NCI-H510A treated with DMSO at 0.1 percent for 48 hours (cell line): ENCODE results near the gene TTYH2.
A peak's percentile ranks its signal among the peaks of the same experiment; 100 is the strongest.

Experiments used
- DNase-seq: peaks from one replicate; lab custom pipeline; 2025; lab: John Stamatoyannopoulos, UW

TTYH2 gene

GRCh38 chr17:74235040-74235581, 21.7 kb downstream of the TTYH2 start:
- DNase-seq: no peak

- no peak for DNase-seq
Observed at GRCh38 chr17:74235911-74236371, 22.6 kb downstream of the TTYH2 start.

GRCh38 chr17:74237321-74237720, 23.9 kb downstream of the TTYH2 start:
- no peak for DNase-seq

- no peak for DNase-seq
Observed at GRCh38 chr17:74239172-74239571, 25.8 kb downstream of the TTYH2 start.

DNA sequence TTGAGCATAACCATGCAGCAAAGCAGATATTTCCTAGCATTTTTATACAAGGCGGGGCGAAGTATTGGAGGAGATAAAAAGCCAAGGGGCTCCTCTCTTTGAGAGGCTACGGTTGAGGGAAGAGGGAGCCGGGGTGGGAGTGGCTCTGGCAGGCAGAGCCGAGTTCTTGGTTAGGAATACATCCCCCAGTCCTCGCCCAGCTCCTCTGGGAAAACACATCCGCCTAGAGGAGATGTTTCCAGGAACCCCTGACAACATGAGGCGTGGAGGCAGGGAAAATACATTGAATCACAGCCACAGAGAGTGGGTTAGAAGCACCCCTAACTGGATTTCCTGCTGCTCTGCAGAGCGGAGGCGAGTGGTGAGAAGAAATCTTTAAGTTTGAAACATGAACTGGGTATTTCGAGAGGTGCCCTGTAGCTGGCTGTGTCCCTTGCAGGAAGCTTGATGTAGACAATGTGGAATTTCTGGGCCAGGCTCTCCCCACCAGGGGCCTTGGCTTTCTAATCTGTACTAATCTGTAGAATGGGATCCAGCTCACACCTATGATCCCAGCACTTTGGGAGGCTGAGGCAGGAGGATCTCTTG, 27.3 kb downstream of the TTYH2 start:
- no peak for DNase-seq

DNA sequence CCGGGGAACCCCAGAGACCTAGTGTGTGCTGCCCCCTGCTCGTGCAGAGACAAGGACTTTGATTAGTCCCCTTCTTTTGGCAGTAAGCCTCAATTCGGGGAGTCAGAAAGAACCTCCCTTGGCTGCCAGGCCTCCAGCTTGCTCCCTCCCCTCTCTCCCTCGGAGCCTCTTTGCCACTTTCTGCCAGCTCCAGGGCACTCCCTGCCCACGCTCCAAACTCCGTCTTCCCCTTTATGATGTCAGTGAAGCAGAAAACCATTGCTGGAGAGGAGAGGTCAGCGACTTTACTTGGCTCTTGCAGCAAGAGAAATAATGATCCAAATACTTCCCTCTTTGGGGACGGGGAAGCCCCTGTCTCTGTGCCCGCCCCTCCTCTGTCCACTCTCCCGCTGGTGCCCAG, 28.1 kb downstream of the TTYH2 start:
- DNase-seq: no peak

- no peak for DNase-seq
Observed at GRCh38 chr17:74241847-74242246, 28.5 kb downstream of the TTYH2 start.

GRCh38 chr17:74243013-74243755, 29.8 kb downstream of the TTYH2 start:
- no peak for DNase-seq

- DNase-seq: no peak
Observed at GRCh38 chr17:74244128-74244527, 30.8 kb downstream of the TTYH2 start.

DNA sequence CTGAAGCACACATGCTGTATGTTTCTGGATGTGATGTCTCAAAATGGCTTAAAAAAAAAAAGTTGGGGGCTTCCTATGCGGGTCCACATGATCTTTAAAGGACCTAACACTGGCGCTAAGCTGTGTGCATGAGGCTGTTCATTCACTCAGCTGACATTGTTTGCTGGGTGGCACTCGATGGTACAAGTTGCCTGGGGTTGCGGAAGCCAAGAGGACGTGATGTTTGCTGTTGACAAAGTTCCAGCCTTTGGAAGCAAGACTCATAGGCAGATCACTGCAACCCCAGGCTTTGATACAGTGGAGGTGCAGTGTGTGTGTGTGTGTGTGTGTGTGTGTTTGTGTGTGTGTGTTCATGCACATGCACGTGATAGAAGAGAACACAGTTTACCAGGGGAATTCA, 31.2 kb downstream of the TTYH2 start:
- DNase-seq: no peak

DNA sequence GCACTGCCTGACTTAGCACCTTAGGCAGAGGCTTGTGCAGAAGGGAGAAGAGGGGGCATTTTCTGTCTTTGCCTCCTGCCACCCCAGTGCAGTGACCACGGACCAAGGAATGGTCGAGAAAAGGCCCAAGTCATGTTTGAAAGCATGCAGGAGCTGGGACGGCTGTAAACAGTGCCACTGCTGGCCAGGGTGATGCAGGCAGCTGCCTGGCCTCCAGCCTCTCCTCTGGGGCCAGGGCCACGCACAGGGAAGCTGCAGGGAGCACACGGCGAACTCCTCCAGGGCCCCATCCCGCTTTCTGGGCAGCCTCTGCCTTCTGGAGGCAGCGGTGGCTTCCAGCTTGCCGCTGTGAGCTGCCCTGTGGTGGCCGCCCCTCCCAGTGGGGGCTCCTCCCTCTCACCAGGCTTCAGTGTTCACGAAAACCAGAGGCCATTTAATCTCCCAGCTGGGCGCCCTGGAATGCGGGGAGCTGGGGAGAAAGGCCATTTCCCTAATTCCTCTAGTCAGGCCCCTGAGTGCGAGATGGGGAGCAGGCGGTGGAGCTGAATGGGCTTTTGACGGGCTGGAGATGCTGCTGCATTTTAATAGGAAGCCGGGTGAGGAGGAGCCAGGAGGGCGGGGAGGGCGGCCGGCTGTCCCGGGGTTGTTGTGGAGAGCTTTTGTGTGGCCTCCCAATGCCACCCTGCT, 31.9 kb downstream of the TTYH2 start:
- no peak for DNase-seq

DNA sequence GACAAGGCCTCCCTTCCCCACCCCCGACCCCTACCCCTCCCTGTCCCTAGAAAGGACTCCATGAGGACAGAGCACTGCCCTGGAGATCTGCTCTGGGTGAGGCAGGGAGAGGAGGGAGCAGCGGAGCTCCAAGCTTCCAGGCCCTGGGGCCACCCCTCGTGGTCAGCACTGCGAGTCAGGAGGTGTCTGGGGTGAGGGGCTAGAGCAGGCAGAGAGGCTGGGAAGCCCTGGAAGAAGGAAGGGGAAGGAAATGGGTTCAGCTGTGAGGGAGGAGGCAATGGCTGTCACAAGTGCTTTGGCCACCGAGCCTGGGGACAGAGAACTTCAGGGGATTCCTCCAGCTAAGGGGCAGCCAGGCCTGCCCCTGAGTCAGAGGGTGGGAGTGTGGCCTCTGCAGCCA, 32.5 kb downstream of the TTYH2 start:
- DNase-seq: no peak

DNA sequence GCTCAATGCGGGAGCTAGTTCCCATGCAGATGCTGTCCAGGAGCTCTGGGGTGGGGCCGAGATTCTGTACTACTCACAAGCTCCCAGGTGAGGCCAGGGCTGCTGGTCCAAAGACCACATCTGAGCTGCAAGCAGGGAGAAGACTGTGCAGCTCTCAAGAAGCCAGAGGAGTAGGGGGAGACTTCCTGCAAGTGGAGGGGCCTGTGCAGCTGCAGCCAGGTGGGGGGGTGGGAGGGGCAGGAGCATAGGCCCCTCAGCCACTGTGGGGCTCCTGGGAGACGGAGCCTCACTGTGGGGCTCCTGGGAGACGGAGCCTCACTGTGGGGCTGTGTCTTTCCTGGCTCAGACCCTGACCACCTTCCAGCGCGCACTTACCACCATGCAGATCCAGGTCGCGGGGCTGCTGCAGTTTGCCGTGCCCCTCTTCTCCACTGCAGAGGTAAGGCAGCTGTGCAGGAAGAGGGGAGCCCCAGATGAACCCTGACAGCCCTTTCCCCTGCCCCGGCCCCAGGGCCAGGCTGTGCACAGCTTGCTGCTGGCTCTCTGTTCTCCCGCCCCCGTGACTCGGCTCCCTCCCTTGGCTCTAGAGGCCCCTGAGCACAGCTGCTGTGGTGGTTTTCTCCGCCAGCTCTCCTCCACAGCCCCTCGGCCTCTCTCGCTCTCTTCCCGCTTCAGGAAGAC, 36.4 kb downstream of the TTYH2 start:
- DNase-seq: no peak

DNA sequence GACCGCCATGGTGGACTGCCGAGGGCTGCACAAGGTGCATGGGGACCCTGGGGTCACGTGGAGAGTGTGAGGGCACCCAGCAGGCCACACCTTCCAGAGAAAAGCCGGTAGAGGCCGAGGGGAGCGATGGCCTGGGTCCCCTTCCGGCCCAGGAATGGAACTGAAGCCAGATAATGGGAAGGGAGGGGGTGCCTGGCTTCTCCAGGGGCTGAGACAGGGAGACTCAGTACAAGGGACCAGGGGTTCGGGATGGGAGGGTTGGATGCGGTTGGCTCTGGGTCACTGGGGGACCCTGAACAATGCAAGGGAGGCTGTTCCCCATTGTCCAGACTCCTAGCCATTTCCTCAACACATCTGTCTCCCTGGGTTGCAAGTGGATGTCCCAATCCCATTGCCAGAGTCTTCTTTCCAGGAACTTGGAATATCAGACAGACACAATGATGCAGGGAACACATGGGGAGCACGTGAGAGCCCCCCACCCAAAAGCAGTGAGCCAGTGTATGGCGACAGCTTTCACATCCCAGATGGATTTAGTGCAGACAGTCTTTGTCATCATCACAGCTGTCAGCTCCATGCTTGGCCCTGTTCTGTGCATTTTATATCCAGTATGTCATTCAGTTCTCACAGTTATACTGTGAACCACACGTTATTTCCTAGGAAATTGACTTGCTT, 37.1 kb downstream of the TTYH2 start:
- no peak for DNase-seq

DNA sequence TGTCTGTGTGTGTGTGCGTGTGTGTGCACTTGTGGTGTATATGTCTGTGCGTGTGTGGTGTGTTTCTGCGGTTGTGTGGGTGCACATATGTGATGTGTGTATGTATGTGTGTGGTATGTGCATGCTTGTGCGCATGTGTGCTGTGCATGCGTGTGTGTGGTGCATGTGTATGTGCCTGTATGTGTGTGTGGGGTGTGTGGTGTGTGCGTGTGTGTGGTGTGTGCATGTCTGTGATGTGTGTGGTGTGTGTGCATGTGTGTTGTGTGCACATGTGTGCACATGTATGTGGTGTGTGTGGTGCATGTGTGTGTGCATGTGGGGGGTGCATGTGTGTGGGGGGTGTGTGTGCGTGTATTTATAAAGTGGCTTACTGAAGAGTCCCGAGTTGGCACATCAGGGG, 37.7 kb downstream of the TTYH2 start:
- DNase-seq: no peak

DNA sequence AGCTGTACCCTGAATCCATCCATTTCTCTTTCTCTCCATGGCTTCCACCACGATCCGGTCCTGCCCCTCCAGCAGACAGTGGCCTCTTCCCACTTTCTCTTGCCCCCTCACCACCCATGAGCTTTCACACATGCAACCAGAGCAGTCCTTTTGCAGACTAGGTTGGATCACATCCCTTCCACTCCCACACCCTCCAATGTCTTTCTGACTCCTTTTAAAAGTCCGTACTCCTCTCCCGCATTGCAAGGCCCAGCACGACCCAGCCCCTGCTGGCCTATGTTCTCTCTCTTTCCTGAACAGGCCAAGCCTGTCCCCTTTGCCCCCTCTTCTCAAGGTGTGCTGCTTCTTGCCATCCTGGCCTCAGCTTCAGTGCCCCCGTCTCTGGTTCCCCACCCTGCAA, 38.2 kb downstream of the TTYH2 start:
- no peak for DNase-seq

GRCh38 chr17:74252211-74252610, 38.8 kb downstream of the TTYH2 start:
- no peak for DNase-seq

DNA sequence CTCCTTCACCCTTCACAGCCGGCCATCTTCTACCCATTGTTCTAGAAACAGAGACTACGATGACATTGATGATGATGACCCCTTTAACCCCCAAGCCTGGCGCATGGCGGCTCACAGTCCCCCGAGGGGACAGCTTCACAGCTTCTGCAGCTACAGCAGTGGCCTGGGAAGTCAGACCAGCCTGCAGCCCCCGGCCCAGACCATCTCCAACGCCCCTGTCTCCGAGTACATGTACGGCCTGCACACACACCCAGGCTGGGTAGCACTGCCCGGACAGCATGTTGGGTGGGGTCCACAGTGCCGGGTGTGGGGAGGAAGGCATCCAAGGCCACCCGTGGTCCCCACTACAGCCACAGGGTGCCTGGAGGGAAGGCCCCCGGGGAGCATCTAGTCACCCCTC, 39.7 kb downstream of the TTYH2 start:
- no peak for DNase-seq

GRCh38 chr17:74257311-74257710, 43.9 kb downstream of the TTYH2 start:
- DNase-seq: no peak

GRCh38 chr17:74259667-74260524, 46.5 kb downstream of the TTYH2 start:
- peak; percentile 39 for DNase-seq

DNA sequence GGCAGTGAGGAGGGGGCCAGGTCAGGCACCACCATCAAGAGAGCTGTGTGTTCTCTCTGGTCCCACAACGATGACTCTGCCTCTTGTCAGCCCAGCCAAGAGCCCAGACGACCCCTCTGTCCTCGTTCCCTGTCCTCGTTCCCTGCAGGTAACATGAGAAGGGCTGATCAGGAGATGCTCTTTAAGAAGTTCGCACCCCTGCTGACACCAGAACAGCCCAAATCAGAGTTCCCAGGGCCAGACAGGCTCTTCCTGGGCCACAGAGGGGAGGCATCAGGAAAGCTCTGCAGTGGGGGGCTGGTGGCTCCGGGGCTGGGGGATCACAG, 47.1 kb downstream of the TTYH2 start:
- no peak for DNase-seq
